ENCODE results near the gene GPR152. TPM values are rescaled to one million over a fixed set of nuclear protein-coding genes. Genes with fewer than 3 reads are reported as not detected.

GPR152 gene
- total RNA-seq, 2 donors from 2014 or later = not detected

- H3K27me3 ChIP-seq (ENCODE audit: control insufficient read depth, insufficient read depth, low read length, poor library complexity, severe bottlenecking) = no peaks in the 10 kb centered on the region
- 93% methylated on average over 9 to 26 of the region's 26 CpGs for WGBS, 2 experiments (ENCODE audit: insufficient coverage in 1 of 2, insufficient read length in 1 of 2)
- H3K36me3 ChIP-seq (ENCODE audit: control insufficient read depth, insufficient read depth, low read length) = peaks cover 46% of the 10 kb centered on the region
- no peak overlapping the region for H3K9ac ChIP-seq (ENCODE audit: extremely low read depth, low read length, poor library complexity, severe bottlenecking)
- H3K4me1 Mint-ChIP-seq = peaks cover 3% of the 10 kb centered on the region
- no peaks in the 10 kb centered on the region for H3K4me1 ChIP-seq (ENCODE audit: control insufficient read depth, insufficient read depth, low read length)
- peaks cover 36% of the 10 kb centered on the region for H3K36me3 Mint-ChIP-seq (ENCODE audit: low read depth)
- no peak overlapping the region for H3K4me3 Mint-ChIP-seq
- H3K9me3 Mint-ChIP-seq = no peaks in the 10 kb centered on the region
- DNase-seq = no peak
- TF ChIP-seq, protein P1, sequence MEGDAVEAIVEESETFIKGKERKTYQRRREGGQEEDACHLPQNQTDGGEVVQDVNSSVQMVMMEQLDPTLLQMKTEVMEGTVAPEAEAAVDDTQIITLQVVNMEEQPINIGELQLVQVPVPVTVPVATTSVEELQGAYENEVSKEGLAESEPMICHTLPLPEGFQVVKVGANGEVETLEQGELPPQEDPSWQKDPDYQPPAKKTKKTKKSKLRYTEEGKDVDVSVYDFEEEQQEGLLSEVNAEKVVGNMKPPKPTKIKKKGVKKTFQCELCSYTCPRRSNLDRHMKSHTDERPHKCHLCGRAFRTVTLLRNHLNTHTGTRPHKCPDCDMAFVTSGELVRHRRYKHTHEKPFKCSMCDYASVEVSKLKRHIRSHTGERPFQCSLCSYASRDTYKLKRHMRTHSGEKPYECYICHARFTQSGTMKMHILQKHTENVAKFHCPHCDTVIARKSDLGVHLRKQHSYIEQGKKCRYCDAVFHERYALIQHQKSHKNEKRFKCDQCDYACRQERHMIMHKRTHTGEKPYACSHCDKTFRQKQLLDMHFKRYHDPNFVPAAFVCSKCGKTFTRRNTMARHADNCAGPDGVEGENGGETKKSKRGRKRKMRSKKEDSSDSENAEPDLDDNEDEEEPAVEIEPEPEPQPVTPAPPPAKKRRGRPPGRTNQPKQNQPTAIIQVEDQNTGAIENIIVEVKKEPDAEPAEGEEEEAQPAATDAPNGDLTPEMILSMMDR (conservative IDR thresholded peaks at IDR 0.05) = no peak
- H3K27ac Mint-ChIP-seq = peak overlapping the region; percentile 64
- H3K27ac ChIP-seq (ENCODE audit: low read depth, low read length) = no peak overlapping the region
- no peak overlapping the region for H3K4me3 ChIP-seq (ENCODE audit: low read length)
- H3K27me3 Mint-ChIP-seq (ENCODE audit: insufficient read depth) = no peaks in the 10 kb centered on the region
- H3K9me3 ChIP-seq (ENCODE audit: control insufficient read depth, low read length) = no peaks in the 10 kb centered on the region
Measured at GRCh38 chr11:67435031-67435726, 17.4 kb downstream of the GPR152 start.

DNA sequence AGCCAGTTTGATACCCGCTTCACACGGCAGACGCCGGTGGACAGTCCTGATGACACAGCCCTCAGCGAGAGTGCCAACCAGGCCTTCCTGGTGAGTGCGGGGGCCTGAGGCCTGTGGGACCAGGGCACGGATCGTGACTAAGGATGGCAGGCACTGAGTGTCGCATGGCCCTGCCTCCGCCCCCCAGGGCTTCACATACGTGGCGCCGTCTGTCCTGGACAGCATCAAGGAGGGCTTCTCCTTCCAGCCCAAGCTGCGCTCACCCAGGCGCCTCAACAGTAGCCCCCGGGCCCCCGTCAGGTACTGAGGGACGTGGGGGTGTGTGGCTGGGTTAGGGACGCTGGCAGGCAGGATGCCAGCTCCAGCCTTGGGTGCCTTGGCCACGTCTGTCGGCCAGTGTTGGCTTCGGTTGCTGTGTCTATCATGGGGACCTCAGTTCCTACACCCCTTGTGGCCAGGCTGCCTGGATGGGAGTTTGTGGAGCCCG, 18.1 kb downstream of the GPR152 start:
- Mint-ChIP-seq H3K9me3 (no peaks in the 10 kb centered on the region), H3K27me3 (ENCODE audit: insufficient read depth) (no peaks in the 10 kb centered on the region), H3K4me3 (no peak overlapping the region), H3K36me3 (ENCODE audit: low read depth) (peaks cover 31% of the 10 kb centered on the region), H3K27ac (no peak overlapping the region), H3K4me1 (peaks cover 3% of the 10 kb centered on the region)
- WGBS, 2 experiments (ENCODE audit: insufficient coverage in 1 of 2, insufficient read length in 1 of 2) = 94 to 98% methylated on average over 13 to 23 of the region's 23 CpGs
- Histone ChIP-seq H3K4me3 (ENCODE audit: low read length) (no peak overlapping the region), H3K36me3 (ENCODE audit: control insufficient read depth, insufficient read depth, low read length) (peaks cover 41% of the 10 kb centered on the region), H3K9ac (ENCODE audit: extremely low read depth, low read length, poor library complexity, severe bottlenecking) (no peak overlapping the region), H3K4me1 (ENCODE audit: control insufficient read depth, insufficient read depth, low read length) (no peaks in the 10 kb centered on the region), H3K27me3 (ENCODE audit: control insufficient read depth, insufficient read depth, low read length, poor library complexity, severe bottlenecking) (no peaks in the 10 kb centered on the region), H3K9me3 (ENCODE audit: control insufficient read depth, low read length) (no peaks in the 10 kb centered on the region), H3K27ac (ENCODE audit: low read depth, low read length) (no peak overlapping the region)
- TF ChIP-seq, protein P1 (conservative IDR thresholded peaks at IDR 0.05) = no peak
- no peak for DNase-seq

- Mint-ChIP-seq H3K4me1 (peaks cover 3% of the 10 kb centered on the region), H3K9me3 (no peaks in the 10 kb centered on the region), H3K27ac (no peak overlapping the region), H3K4me3 (no peak overlapping the region), H3K27me3 (ENCODE audit: insufficient read depth) (no peaks in the 10 kb centered on the region), H3K36me3 (ENCODE audit: low read depth) (peaks cover 25% of the 10 kb centered on the region)
- no peaks in the 10 kb centered on the region for H3K9me3 ChIP-seq (ENCODE audit: control insufficient read depth, low read length)
- no peaks in the 10 kb centered on the region for H3K4me1 ChIP-seq (ENCODE audit: control insufficient read depth, insufficient read depth, low read length)
- H3K36me3 ChIP-seq (ENCODE audit: control insufficient read depth, insufficient read depth, low read length) = peaks cover 40% of the 10 kb centered on the region
- WGBS, 2 experiments (ENCODE audit: insufficient coverage in 1 of 2, insufficient read length in 1 of 2) = 95 to 97% methylated on average over 10 to 22 of the region's 22 CpGs
- TF ChIP-seq, protein P1 (conservative IDR thresholded peaks at IDR 0.05) = no peak
- H3K27me3 ChIP-seq (ENCODE audit: control insufficient read depth, insufficient read depth, low read length, poor library complexity, severe bottlenecking) = no peaks in the 10 kb centered on the region
- no peak overlapping the region for H3K4me3 ChIP-seq (ENCODE audit: low read length)
- H3K27ac ChIP-seq (ENCODE audit: low read depth, low read length) = no peak overlapping the region
- no peak for DNase-seq
- H3K9ac ChIP-seq (ENCODE audit: extremely low read depth, low read length, poor library complexity, severe bottlenecking) = no peak overlapping the region
Measured at GRCh38 chr11:67433536-67434394, 18.8 kb downstream of the GPR152 start.

Measured in endodermal cell (in vitro differentiated cells).